Osteoblast (primary cell): ENCODE measurements around the gene TBX2. TPM values are rescaled to one million over a fixed set of nuclear protein-coding genes. Genes with fewer than 3 reads are reported as not detected.

Source experiments
- DNase-seq: peaks from one replicate; pipeline ENCODE4 v3.0.0; 2011; ENCODE audit warnings: low spot score, mixed read lengths; ENCODE audit not compliant: insufficient read length; ENCODE audit errors: missing footprints
- H2AFZ ChIP-seq: 2 replicates; pipeline ENCODE4 v1.6.0; 2011; ENCODE audit warnings: mild to moderate bottlenecking, low read length
- H3K27ac ChIP-seq: 2 replicates; pipeline ENCODE4 v1.5.1; 2011; ENCODE audit warnings: mild to moderate bottlenecking, low read depth, low read length, moderate library complexity
- H3K27me3 ChIP-seq: 2 replicates; pipeline ENCODE4 v1.6.0; 2012; ENCODE audit warnings: mild to moderate bottlenecking, control low read depth, inconsistent platforms, low read length, moderate library complexity; ENCODE audit not compliant: insufficient read depth
- H3K36me3 ChIP-seq: 2 replicates; pipeline ENCODE4 v1.5.1; 2011; ENCODE audit warnings: mild to moderate bottlenecking, low read length, control low read depth, moderate library complexity; ENCODE audit not compliant: insufficient read depth
- H3K4me1 ChIP-seq: 2 replicates; pipeline ENCODE4 v1.5.1; 2011; ENCODE audit warnings: mild to moderate bottlenecking, low read length, control low read depth, moderate library complexity; ENCODE audit not compliant: insufficient read depth
- H3K4me2 ChIP-seq: 2 replicates; pipeline ENCODE4 v1.6.0; 2011; ENCODE audit warnings: mild to moderate bottlenecking, low read length; ENCODE audit not compliant: insufficient read depth
- H3K4me3 ChIP-seq: fragments of 200-600 bp; sonication (generic); 3 replicates; pipeline ENCODE4 v1.5.1; 2012; ENCODE audit warnings: mild to moderate bottlenecking, low read length, inconsistent platforms; ENCODE audit not compliant: insufficient read depth
- H3K79me2 ChIP-seq: 2 replicates; pipeline ENCODE4 v1.6.0; 2012; ENCODE audit warnings: mild to moderate bottlenecking, low read length, control low read depth, inconsistent platforms; ENCODE audit not compliant: insufficient read depth
- H3K9me3 ChIP-seq: 2 replicates; pipeline ENCODE4 v1.5.1; 2011; ENCODE audit warnings: low read depth, low read length, control low read depth
- H4K20me1 ChIP-seq: 2 replicates; pipeline ENCODE4 v1.6.0; 2012; ENCODE audit warnings: mild to moderate bottlenecking, low read length, control low read depth; ENCODE audit not compliant: insufficient read depth
- CTCF ChIP-seq: IDR thresholded peaks from 2 replicates; pipeline ENCODE4 v1.5.1; 2011; ENCODE audit warnings: mild to moderate bottlenecking, low read depth, low read length, moderate library complexity; ENCODE audit errors: extremely low read depth
- total RNA-seq: library from RNA; depleted of rRNA; stranded (reverse); fragments of >200 nt; gene quantifications from 2 replicates; pipeline ENCODE4 v1.2.3, GENCODE V29; 2012

Gene TBX2
- total RNA-seq, 1 donor: 11.6 TPM

- TF ChIP-seq CTCF: peak; percentile 83
- H3K27ac ChIP-seq: peak overlapping the region; percentile 79
- H3K4me2 ChIP-seq: peak overlapping the region; percentile 90
- peak overlapping the region; percentile 78 for H2AFZ ChIP-seq
- H4K20me1 ChIP-seq: peaks cover 3% of the 10 kb centered on the region
- DNase-seq: peak; percentile 98
- peak overlapping the region; percentile 84 for H3K4me3 ChIP-seq
- H3K4me1 ChIP-seq: peaks cover 52% of the 10 kb centered on the region
- H3K27me3 ChIP-seq: no peaks in the 10 kb centered on the region
- no peaks in the 10 kb centered on the region for H3K9me3 ChIP-seq
- H3K36me3 ChIP-seq: peaks cover 15% of the 10 kb centered on the region
- H3K79me2 ChIP-seq: peaks cover 30% of the 10 kb centered on the region
These were observed 12.7 kb downstream of the TBX2 start for GRCh38 chr17:61412143-61412859.

- H3K4me1 ChIP-seq: peaks cover 55% of the 10 kb centered on the region
- peak overlapping the region; percentile 79 for H3K27ac ChIP-seq
- H3K79me2 ChIP-seq: peaks cover 23% of the 10 kb centered on the region
- TF ChIP-seq CTCF: no peak
- H3K4me2 ChIP-seq: peak overlapping the region; percentile 90
- no peaks in the 10 kb centered on the region for H3K27me3 ChIP-seq
- peak overlapping the region; percentile 78 for H2AFZ ChIP-seq
- H4K20me1 ChIP-seq: no peaks in the 10 kb centered on the region
- H3K9me3 ChIP-seq: no peaks in the 10 kb centered on the region
- H3K4me3 ChIP-seq: peak overlapping the region; percentile 84
- peak; percentile 90 for DNase-seq
- H3K36me3 ChIP-seq: peaks cover 8% of the 10 kb centered on the region
These were observed 13.4 kb downstream of the TBX2 start for GRCh38 chr17:61412860-61413660.

GRCh38 chr17:61413661-61414126 is 14.1 kb downstream of the TBX2 start:
- Histone ChIP-seq H3K4me1 (peaks cover 53% of the 10 kb centered on the region), H3K79me2 (peaks cover 17% of the 10 kb centered on the region), H3K27me3 (no peaks in the 10 kb centered on the region), H3K9me3 (no peaks in the 10 kb centered on the region), H3K36me3 (peaks cover 3% of the 10 kb centered on the region), H3K27ac (no peak overlapping the region), H3K4me3 (peak overlapping the region; percentile 84), H4K20me1 (no peaks in the 10 kb centered on the region), H3K4me2 (peak overlapping the region; percentile 90), H2AFZ (no peak overlapping the region)
- peak; percentile 90 for DNase-seq
- TF ChIP-seq CTCF: no peak
